Neuronal stem cell (in vitro differentiated cells): ENCODE results near the gene C1QTNF1.

Experiments used
- DNase-seq: peaks from one replicate; pipeline ENCODE4 v3.0.0-alpha.2; 2013; ENCODE audit warnings: low spot score
- H2AFZ ChIP-seq: one replicate; pipeline ENCODE4 v1.6.1; 2013; ENCODE audit warnings: mild to moderate bottlenecking, low read length, inconsistent platforms
- H2AK5ac ChIP-seq: 2 replicates; pipeline ENCODE4 v1.6.1; 2013; ENCODE audit warnings: low read depth, mild to moderate bottlenecking, inconsistent platforms, low read length, moderate library complexity, mixed read lengths
- H2BK120ac ChIP-seq: 2 replicates; pipeline ENCODE4 v1.6.1; 2013; ENCODE audit warnings: low read depth, mild to moderate bottlenecking, inconsistent platforms, low read length, moderate library complexity, mixed read lengths
- H2BK12ac ChIP-seq: one replicate; pipeline ENCODE4 v1.6.1; 2013; ENCODE audit warnings: low read length, inconsistent platforms
- H2BK15ac ChIP-seq: 2 replicates; pipeline ENCODE4 v1.6.1; 2013; ENCODE audit warnings: mild to moderate bottlenecking, low read length, inconsistent platforms, mixed read lengths
- H2BK5ac ChIP-seq: one replicate; pipeline ENCODE4 v1.6.1; 2013; ENCODE audit warnings: inconsistent platforms, mild to moderate bottlenecking, low read length, moderate library complexity
- H3K14ac ChIP-seq: one replicate; pipeline ENCODE4 v1.6.1; 2013; ENCODE audit warnings: low read length, inconsistent platforms
- H3K18ac ChIP-seq: 2 replicates; pipeline ENCODE4 v1.6.1; 2013; ENCODE audit warnings: low read length, inconsistent platforms
- H3K23ac ChIP-seq: 2 replicates; pipeline ENCODE4 v1.6.1; 2013; ENCODE audit warnings: low read depth, mild to moderate bottlenecking, mixed read lengths, low read length, inconsistent platforms; ENCODE audit not compliant: poor library complexity
- H3K27ac ChIP-seq: replicated peaks from 3 replicates; pipeline ENCODE4 v1.5.1; 2013; ENCODE audit warnings: low read length, inconsistent platforms
- H3K27me3 ChIP-seq, 3 experiments: 2 replicates each; pipeline ENCODE4 v1.6.1; 2013; ENCODE audit warnings: low read length in 3 of 3, mild to moderate bottlenecking in 2 of 3, inconsistent platforms in 1 of 3, low read depth in 1 of 3, mixed read lengths in 1 of 3, moderate library complexity in 1 of 3; ENCODE audit not compliant: control insufficient read depth in 3 of 3, insufficient read depth in 3 of 3
- H3K36me3 ChIP-seq, 2 donors: replicated peaks in 1 of 2; 2 replicates each; pipeline ENCODE4 v1.6.1; 2013; ENCODE audit warnings: low read length in 2 of 2; ENCODE audit not compliant: control insufficient read depth in 2 of 2, insufficient read depth in 2 of 2
- H3K4ac ChIP-seq: 2 replicates; pipeline ENCODE4 v1.6.1; 2013; ENCODE audit warnings: inconsistent platforms, mild to moderate bottlenecking, low read length, moderate library complexity
- H3K4me1 ChIP-seq, 2 donors: 1 replicate in 1 of 2; 2 replicates in 1 of 2; pipeline ENCODE4 v1.6.1; 2013; ENCODE audit warnings: low read length in 2 of 2, low read depth in 1 of 2; ENCODE audit not compliant: control insufficient read depth in 2 of 2, insufficient read depth in 1 of 2
- H3K4me2 ChIP-seq: one replicate; pipeline ENCODE4 v1.6.1; 2013; ENCODE audit warnings: mild to moderate bottlenecking, low read length, inconsistent platforms; ENCODE audit not compliant: insufficient read depth, poor library complexity, severe bottlenecking
- H3K4me3 ChIP-seq, 2 donors: 2 replicates each; pipeline ENCODE4 v1.5.1; 2013; ENCODE audit warnings: low read length in 2 of 2, mild to moderate bottlenecking in 2 of 2, inconsistent platforms in 1 of 2, moderate library complexity in 1 of 2
- H3K79me1 ChIP-seq: one replicate; pipeline ENCODE4 v1.6.1; 2013; ENCODE audit warnings: low read depth, mild to moderate bottlenecking, inconsistent platforms, low read length, moderate library complexity
- H3K9ac ChIP-seq: one replicate; pipeline ENCODE4 v1.6.1; 2013; ENCODE audit warnings: mild to moderate bottlenecking, low read depth, low read length, inconsistent platforms; ENCODE audit not compliant: poor library complexity
- H3K9me3 ChIP-seq, 2 donors: replicated peaks in 1 of 2; 2 replicates each; pipeline versions ENCODE3 to v1.6.1; 2013; ENCODE audit warnings: low read length in 2 of 2, mild to moderate bottlenecking in 2 of 2, inconsistent platforms in 1 of 2, low read depth in 1 of 2, mixed read lengths in 1 of 2, moderate library complexity in 1 of 2; ENCODE audit not compliant: control insufficient read depth in 2 of 2, insufficient read depth in 1 of 2
- H4K8ac ChIP-seq: one replicate; pipeline ENCODE4 v1.6.1; 2013; ENCODE audit warnings: low read depth, mild to moderate bottlenecking, inconsistent platforms, low read length, moderate library complexity
- H4K91ac ChIP-seq: one replicate; pipeline ENCODE4 v1.6.1; 2013; ENCODE audit warnings: low read length, low read depth, mild to moderate bottlenecking, inconsistent platforms; ENCODE audit not compliant: poor library complexity
- WGBS, 2 donors: extraction: QIAGEN DNeasy Blood & Tissue Kit; methylation state at CpG; one replicate each; pipeline ENCODE4 v1.1.7; 2013; ENCODE audit warnings: missing lambda C conversion rate in 2 of 2, mixed read lengths in 1 of 2; ENCODE audit not compliant: insufficient read length in 2 of 2, insufficient replicate concordance in 1 of 2; ENCODE audit errors: extremely low coverage in 2 of 2; 5-methylcytosine and 5-hydroxymethylcytosine counted together

C1QTNF1 gene

DNA sequence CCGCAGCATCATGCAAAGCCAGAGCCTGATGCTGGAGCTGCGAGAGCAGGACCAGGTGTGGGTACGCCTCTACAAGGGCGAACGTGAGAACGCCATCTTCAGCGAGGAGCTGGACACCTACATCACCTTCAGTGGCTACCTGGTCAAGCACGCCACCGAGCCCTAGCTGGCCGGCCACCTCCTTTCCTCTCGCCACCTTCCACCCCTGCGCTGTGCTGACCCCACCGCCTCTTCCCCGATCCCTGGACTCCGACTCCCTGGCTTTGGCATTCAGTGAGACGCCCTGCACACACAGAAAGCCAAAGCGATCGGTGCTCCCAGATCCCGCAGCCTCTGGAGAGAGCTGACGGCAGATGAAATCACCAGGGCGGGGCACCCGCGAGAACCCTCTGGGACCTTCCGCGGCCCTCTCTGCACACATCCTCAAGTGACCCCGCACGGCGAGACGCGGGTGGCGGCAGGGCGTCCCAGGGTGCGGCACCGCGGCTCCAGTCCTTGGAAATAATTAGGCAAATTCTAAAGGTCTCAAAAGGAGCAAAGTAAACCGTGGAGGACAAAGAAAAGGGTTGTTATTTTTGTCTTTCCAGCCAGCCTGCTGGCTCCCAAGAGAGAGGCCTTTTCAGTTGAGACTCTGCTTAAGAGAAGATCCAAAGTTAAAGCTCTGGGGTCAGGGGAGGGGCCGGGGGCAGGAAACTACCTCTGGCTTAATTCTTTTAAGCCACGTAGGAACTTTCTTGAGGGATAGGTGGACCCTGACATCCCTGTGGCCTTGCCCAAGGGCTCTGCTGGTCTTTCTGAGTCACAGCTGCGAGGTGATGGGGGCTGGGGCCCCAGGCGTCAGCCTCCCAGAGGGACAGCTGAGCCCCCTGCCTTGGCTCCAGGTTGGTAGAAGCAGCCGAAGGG is 24.2 kb downstream of the C1QTNF1 start:
- WGBS, 2 donors = no CpG with 5 or more reads among the region's 41 CpGs
- H3K79me1 ChIP-seq = peaks cover 2% of the 10 kb centered on the region
- no peak overlapping the region for H3K4me3 ChIP-seq
- no peak overlapping the region for H3K4me2 ChIP-seq
- H2BK5ac ChIP-seq = peak overlapping the region; percentile 5
- peak overlapping the region; percentile 28 for H3K27ac ChIP-seq
- peak overlapping the region; percentile 92 for H2BK12ac ChIP-seq
- no peak overlapping the region for H2BK120ac ChIP-seq
- H3K4ac ChIP-seq = no peak overlapping the region
- H3K36me3 ChIP-seq = peaks cover 0 to 3% of the 10 kb centered on the region in 2 donors
- peak overlapping the region; percentile 49 for H3K14ac ChIP-seq
- no peak for DNase-seq
- no peak overlapping the region for H4K8ac ChIP-seq
- H3K9me3 ChIP-seq = peaks cover 3 to 10% of the 10 kb centered on the region in 2 donors
- H3K27me3 ChIP-seq = peaks cover 0 to 25% (median under 1%) of the 10 kb centered on the region in 3 experiments
- H2BK15ac ChIP-seq = peak overlapping the region; percentile 61
- peak overlapping the region; percentile 44 for H3K18ac ChIP-seq
- peaks cover 0 to 14% of the 10 kb centered on the region in 2 donors for H3K4me1 ChIP-seq
- H3K9ac ChIP-seq = no peak overlapping the region
- no peak overlapping the region for H4K91ac ChIP-seq
- H3K23ac ChIP-seq = peak overlapping the region; percentile 56
- peak overlapping the region; percentile 85 for H2AK5ac ChIP-seq
- no peak overlapping the region for H2AFZ ChIP-seq

DNA sequence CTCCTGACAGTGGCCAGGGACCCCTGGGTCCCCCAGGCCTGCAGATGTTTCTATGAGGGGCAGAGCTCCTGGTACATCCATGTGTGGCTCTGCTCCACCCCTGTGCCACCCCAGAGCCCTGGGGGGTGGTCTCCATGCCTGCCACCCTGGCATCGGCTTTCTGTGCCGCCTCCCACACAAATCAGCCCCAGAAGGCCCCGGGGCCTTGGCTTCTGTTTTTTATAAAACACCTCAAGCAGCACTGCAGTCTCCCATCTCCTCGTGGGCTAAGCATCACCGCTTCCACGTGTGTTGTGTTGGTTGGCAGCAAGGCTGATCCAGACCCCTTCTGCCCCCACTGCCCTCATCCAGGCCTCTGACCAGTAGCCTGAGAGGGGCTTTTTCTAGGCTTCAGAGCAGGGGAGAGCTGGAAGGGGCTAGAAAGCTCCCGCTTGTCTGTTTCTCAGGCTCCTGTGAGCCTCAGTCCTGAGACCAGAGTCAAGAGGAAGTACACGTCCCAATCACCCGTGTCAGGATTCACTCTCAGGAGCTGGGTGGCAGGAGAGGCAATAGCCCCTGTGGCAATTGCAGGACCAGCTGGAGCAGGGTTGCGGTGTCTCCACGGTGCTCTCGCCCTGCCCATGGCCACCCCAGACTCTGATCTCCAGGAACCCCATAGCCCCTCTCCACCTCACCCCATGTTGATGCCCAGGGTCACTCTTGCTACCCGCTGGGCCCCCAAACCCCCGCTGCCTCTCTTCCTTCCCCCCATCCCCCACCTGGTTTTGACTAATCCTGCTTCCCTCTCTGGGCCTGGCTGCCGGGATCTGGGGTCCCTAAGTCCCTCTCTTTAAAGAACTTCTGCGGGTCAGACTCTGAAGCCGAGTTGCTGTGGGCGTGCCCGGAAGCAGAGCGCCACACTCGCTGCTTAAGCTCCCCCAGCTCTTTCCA is 25.1 kb downstream of the C1QTNF1 start:
- peak overlapping the region; percentile 44 for H2BK15ac ChIP-seq
- no peak overlapping the region for H3K14ac ChIP-seq
- peak overlapping the region; percentile 87 for H3K18ac ChIP-seq
- whole genome bisulfite sequencing, 2 donors = no CpG with 5 or more reads among the region's 21 CpGs
- peaks cover 0 to 4% of the 10 kb centered on the region in 2 donors for H3K36me3 ChIP-seq
- H2BK5ac ChIP-seq = no peak overlapping the region
- H4K8ac ChIP-seq = no peak overlapping the region
- H3K27ac ChIP-seq = peak overlapping the region; percentile 28
- no peaks in the 10 kb centered on the region for H3K79me1 ChIP-seq
- no peak for DNase-seq
- H3K4me2 ChIP-seq = no peak overlapping the region
- H3K4me1 ChIP-seq = peaks cover 0 to 13% of the 10 kb centered on the region in 2 donors
- peaks cover 0 to 24% (median 0%) of the 10 kb centered on the region in 3 experiments for H3K27me3 ChIP-seq
- no peak overlapping the region for H3K4ac ChIP-seq
- H3K9ac ChIP-seq = no peak overlapping the region
- no peak overlapping the region for H4K91ac ChIP-seq
- H3K4me3 ChIP-seq = no peak overlapping the region
- H2BK12ac ChIP-seq = no peak overlapping the region
- no peak overlapping the region for H2AFZ ChIP-seq
- peak overlapping the region; percentile 80 for H2AK5ac ChIP-seq
- H2BK120ac ChIP-seq = no peak overlapping the region
- H3K23ac ChIP-seq = peak overlapping the region; percentile 56
- H3K9me3 ChIP-seq = peaks cover 3 to 8% of the 10 kb centered on the region in 2 donors

GRCh38 chr17:79049821-79050220 is 25.9 kb downstream of the C1QTNF1 start:
- Histone ChIP-seq H3K18ac (peak overlapping the region; percentile 52), H3K27ac (no peak overlapping the region), H3K9ac (no peak overlapping the region), H2BK12ac (no peak overlapping the region), H4K8ac (no peak overlapping the region), H2BK120ac (peak overlapping the region; percentile 61), H2BK5ac (no peak overlapping the region), H2AK5ac (peak overlapping the region; percentile 66), H3K9me3 (peaks cover 8% of the 10 kb centered on the region in 2 donors), H3K4me1 (peaks cover 0 to 13% of the 10 kb centered on the region in 2 donors), H3K36me3 (peaks cover 0 to 4% of the 10 kb centered on the region in 2 donors), H3K27me3 (peaks cover 0 to 22% (median 0%) of the 10 kb centered on the region in 3 experiments), H3K4ac (no peak overlapping the region), H2BK15ac (peak overlapping the region; percentile 30), H2AFZ (no peak overlapping the region), H3K79me1 (no peaks in the 10 kb centered on the region), H3K4me3 (no peak overlapping the region), H3K23ac (no peak overlapping the region), H3K14ac (no peak overlapping the region), H4K91ac (no peak overlapping the region), H3K4me2 (no peak overlapping the region)
- WGBS, 2 donors = no CpG with 5 or more reads among the region's 11 CpGs
- no peak for DNase-seq
